K562 (cell line): ENCODE results near the gene SLC16A4.

Source experiments
- CBX3 ChIP-seq, 2 experiments: IDR thresholded peaks; 1 replicate in 1 of 2; 2 replicates in 1 of 2; pipeline ENCODE4 v1.6.1; 2012; ENCODE audit warnings: inconsistent platforms in 2 of 2, low read length in 2 of 2, borderline replicate concordance in 1 of 2, control low read depth in 1 of 2
- CCAR2 ChIP-seq: fragments of 200-400 bp; formaldehyde crosslinking; IDR thresholded peaks from 2 replicates; pipeline ENCODE4 v1.6.1; 2017; ENCODE audit warnings: mild to moderate bottlenecking, low read depth, low read length
- CHD2 ChIP-seq: IDR thresholded peaks from 2 replicates; pipeline ENCODE4 v1.6.1; 2011; ENCODE audit warnings: low read depth, low read length
- FOXK1 ChIP-seq: sonication (generic); formaldehyde crosslinking; IDR thresholded peaks from 2 replicates; pipeline ENCODE4 v1.8.0; 2022; ENCODE audit warnings: missing genetic modification reagents, mild to moderate bottlenecking, borderline replicate concordance
- JUND ChIP-seq, 2 experiments: IDR thresholded peaks; 2 replicates in 1 of 2; 3 replicates in 1 of 2; pipeline ENCODE4 v1.6.1; 2011; ENCODE audit warnings: borderline replicate concordance in 2 of 2, low read depth in 2 of 2, low read length in 2 of 2, improper control_type of control experiment in 1 of 2, missing biosample characterization in 1 of 2, missing genetic modification characterization in 1 of 2, missing genetic modification reagents in 1 of 2
- MAZ ChIP-seq, 2 experiments: fragments of 450-650 bp in 1 of 2; sonication (generic) in 1 of 2; formaldehyde crosslinking; IDR thresholded peaks in 1 of 2; conservative IDR thresholded peaks in 1 of 2; 2 replicates each; pipeline versions ENCODE4 v1.4.0 to v1.5.0; 2020; ENCODE audit warnings: mild to moderate bottlenecking in 1 of 2, missing genetic modification reagents in 1 of 2
- NFYB ChIP-seq: IDR thresholded peaks from 2 replicates; pipeline ENCODE4 v1.6.1; 2011; ENCODE audit warnings: mild to moderate bottlenecking, moderate library complexity; ENCODE audit not compliant: insufficient read length; ENCODE audit errors: extremely low read depth
- NRF1 ChIP-seq, 2 experiments: fragments of 450-650 bp; IDR thresholded peaks in 1 of 2; conservative IDR thresholded peaks in 1 of 2; 2 replicates each; pipeline ENCODE4 v1.6.1; 2014; ENCODE audit warnings: mild to moderate bottlenecking in 2 of 2
- POLR2A ChIP-seq: fragments of 450-650 bp; conservative IDR thresholded peaks from 2 replicates; pipeline ENCODE4 v1.6.1; 2016
- RFX5 ChIP-seq: IDR thresholded peaks from 2 replicates; pipeline ENCODE4 v1.6.1; 2011; ENCODE audit warnings: low read depth, mild to moderate bottlenecking, improper control_type of control experiment, low read length
- ZNF175 ChIP-seq: fragments of 200-800 bp; sonication (Bioruptor generic); IDR thresholded peaks from 2 replicates; pipeline ENCODE4 v1.6.1; 2016; ENCODE audit warnings: low read depth, mild to moderate bottlenecking, missing genetic modification characterization, missing compliant biosample characterization
- TF ChIP-seq, protein P1 (sequence below), 3 experiments: IDR thresholded peaks in 2 of 3; conservative IDR thresholded peaks in 1 of 3; 2 replicates each; pipeline ENCODE4 v1.5.1; 2011 to 2012; ENCODE audit warnings: low read length in 3 of 3, mild to moderate bottlenecking in 3 of 3, control low read depth in 2 of 3, improper control_type of control experiment in 1 of 3, inconsistent platforms in 1 of 3, low read depth in 1 of 3, mixed read lengths in 1 of 3, moderate library complexity in 1 of 3; ENCODE audit not compliant: insufficient read depth in 2 of 3

GRCh38 chr1:110370827-110371226, 20.0 kb downstream of the SLC16A4 start:
- TF ChIP-seq RFX5 (no peak), MAZ (CRISPR knock-in tag; conservative IDR thresholded peaks at IDR 0.05 in 1 of 2, IDR thresholded peaks at IDR 0.05 in 1 of 2) (no peak), POLR2A (no peak), CHD2 (no peak), FOXK1 (CRISPR knock-in tag) (no peak), JUND (IDR thresholded peaks at IDR 0.05; ENCODE audit: borderline replicate concordance, low read depth, low read length) (peak; percentile 49; the same call in 1 of the 2 replicates), JUND (tag; IDR thresholded peaks at IDR 0.05; ENCODE audit: borderline replicate concordance, low read depth, low read length) (peak; percentile 58; the same call in 1 of the 3 replicates), CBX3 (IDR thresholded peaks at IDR 0.05; ENCODE audit: borderline replicate concordance in 1 of 2, low read length in 2 of 2) (no peak), ZNF175 (CRISPR knock-in tag) (no peak), CCAR2 (no peak), NRF1 (conservative IDR thresholded peaks at IDR 0.05 in 1 of 2, IDR thresholded peaks at IDR 0.05 in 1 of 2) (no peak), NFYB (no peak)
- TF ChIP-seq, protein P1, sequence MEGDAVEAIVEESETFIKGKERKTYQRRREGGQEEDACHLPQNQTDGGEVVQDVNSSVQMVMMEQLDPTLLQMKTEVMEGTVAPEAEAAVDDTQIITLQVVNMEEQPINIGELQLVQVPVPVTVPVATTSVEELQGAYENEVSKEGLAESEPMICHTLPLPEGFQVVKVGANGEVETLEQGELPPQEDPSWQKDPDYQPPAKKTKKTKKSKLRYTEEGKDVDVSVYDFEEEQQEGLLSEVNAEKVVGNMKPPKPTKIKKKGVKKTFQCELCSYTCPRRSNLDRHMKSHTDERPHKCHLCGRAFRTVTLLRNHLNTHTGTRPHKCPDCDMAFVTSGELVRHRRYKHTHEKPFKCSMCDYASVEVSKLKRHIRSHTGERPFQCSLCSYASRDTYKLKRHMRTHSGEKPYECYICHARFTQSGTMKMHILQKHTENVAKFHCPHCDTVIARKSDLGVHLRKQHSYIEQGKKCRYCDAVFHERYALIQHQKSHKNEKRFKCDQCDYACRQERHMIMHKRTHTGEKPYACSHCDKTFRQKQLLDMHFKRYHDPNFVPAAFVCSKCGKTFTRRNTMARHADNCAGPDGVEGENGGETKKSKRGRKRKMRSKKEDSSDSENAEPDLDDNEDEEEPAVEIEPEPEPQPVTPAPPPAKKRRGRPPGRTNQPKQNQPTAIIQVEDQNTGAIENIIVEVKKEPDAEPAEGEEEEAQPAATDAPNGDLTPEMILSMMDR (IDR thresholded peaks at IDR 0.05 in 2 of 3, conservative IDR thresholded peaks at IDR 0.05 in 1 of 3; ENCODE audit: insufficient read depth in 2 of 3, low read depth in 1 of 3, low read length in 3 of 3): no peak
